ENCODE results near the gene RGS17.

DNA sequence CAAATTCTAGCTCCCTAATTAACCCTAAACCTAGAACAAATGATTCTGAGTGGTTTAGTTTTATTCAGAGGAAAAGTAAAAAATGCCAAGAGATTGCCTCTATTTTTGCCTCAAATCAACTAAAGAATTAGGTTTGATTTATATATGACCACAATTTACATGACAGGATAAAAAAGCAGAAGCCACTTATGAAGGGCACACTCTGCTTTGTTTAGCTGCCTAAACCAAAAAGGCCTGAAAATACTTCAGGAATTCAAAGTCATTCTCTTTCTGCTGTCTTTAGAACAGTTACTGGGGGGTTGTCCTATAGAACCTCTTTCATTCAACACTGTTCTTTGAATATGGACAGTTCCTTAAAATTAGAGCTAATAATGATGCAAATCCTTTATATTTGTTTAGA is 153.5 kb downstream of the RGS17 start:
- TF ChIP-seq, protein P1, sequence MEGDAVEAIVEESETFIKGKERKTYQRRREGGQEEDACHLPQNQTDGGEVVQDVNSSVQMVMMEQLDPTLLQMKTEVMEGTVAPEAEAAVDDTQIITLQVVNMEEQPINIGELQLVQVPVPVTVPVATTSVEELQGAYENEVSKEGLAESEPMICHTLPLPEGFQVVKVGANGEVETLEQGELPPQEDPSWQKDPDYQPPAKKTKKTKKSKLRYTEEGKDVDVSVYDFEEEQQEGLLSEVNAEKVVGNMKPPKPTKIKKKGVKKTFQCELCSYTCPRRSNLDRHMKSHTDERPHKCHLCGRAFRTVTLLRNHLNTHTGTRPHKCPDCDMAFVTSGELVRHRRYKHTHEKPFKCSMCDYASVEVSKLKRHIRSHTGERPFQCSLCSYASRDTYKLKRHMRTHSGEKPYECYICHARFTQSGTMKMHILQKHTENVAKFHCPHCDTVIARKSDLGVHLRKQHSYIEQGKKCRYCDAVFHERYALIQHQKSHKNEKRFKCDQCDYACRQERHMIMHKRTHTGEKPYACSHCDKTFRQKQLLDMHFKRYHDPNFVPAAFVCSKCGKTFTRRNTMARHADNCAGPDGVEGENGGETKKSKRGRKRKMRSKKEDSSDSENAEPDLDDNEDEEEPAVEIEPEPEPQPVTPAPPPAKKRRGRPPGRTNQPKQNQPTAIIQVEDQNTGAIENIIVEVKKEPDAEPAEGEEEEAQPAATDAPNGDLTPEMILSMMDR (IDR thresholded peaks at IDR 0.05), result no peak
- TF ChIP-seq POLR2A (IDR thresholded peaks at IDR 0.05), result no peak

All from uterus (tissue), 2 donors.